Fibroblast of skin of left biceps (primary cell): ENCODE data around the gene TLK2.
A peak's percentile ranks its signal among the peaks of the same experiment; 100 is the strongest.

Experiments
- DNase-seq, 2 experiments: peaks; one replicate each; pipeline ENCODE4 v3.0.0-alpha.2; 2013; ENCODE audit warnings: low read depth in 2 of 2

The TLK2 gene

GRCh38 chr17:62628831-62629555 is 150.4 kb downstream of the TLK2 start:
- DNase-seq: peak in 1 of 2 experiments; percentile 20

GRCh38 chr17:62629556-62630364 is 151.1 kb downstream of the TLK2 start:
- DNase-seq: no peak

GRCh38 chr17:62630365-62631085 is 151.9 kb downstream of the TLK2 start:
- DNase-seq: no peak

- DNase-seq: no peak
Measured at GRCh38 chr17:62631086-62631935, 152.7 kb downstream of the TLK2 start.

- DNase-seq: no peak
Measured at GRCh38 chr17:62631936-62632924, 153.6 kb downstream of the TLK2 start.

- no peak for DNase-seq
Measured at GRCh38 chr17:62637809-62638208, 159.2 kb downstream of the TLK2 start.

GRCh38 chr17:62641153-62641552 is 162.5 kb downstream of the TLK2 start:
- no peak for DNase-seq

GRCh38 chr17:62641951-62642350 is 163.3 kb downstream of the TLK2 start:
- DNase-seq: no peak

GRCh38 chr17:62643496-62643895 is 164.9 kb downstream of the TLK2 start:
- no peak for DNase-seq

GRCh38 chr17:62644487-62645173 is 166.0 kb downstream of the TLK2 start:
- DNase-seq: no peak

GRCh38 chr17:62648251-62648955 is 169.8 kb downstream of the TLK2 start:
- DNase-seq: no peak

GRCh38 chr17:62648956-62649294 is 170.3 kb downstream of the TLK2 start:
- DNase-seq: no peak

GRCh38 chr17:62649570-62649969 is 170.9 kb downstream of the TLK2 start:
- DNase-seq: no peak

- no peak for DNase-seq
Measured at GRCh38 chr17:62650587-62650986, 172.0 kb downstream of the TLK2 start.

- no peak for DNase-seq
Measured at GRCh38 chr17:62652251-62653001, 173.8 kb downstream of the TLK2 start.

- no peak for DNase-seq
Measured at GRCh38 chr17:62653002-62653825, 174.6 kb downstream of the TLK2 start.
